ENCODE data around the gene BPIFB1.

The BPIFB1 gene

GRCh38 chr20:33296206-33296605, 13.2 kb downstream of the BPIFB1 start:
- DNase-seq (ENCODE audit: insufficient read length, low spot score) (no peak), FAIRE-seq (no peak)
- TF ChIP-seq, protein P1, sequence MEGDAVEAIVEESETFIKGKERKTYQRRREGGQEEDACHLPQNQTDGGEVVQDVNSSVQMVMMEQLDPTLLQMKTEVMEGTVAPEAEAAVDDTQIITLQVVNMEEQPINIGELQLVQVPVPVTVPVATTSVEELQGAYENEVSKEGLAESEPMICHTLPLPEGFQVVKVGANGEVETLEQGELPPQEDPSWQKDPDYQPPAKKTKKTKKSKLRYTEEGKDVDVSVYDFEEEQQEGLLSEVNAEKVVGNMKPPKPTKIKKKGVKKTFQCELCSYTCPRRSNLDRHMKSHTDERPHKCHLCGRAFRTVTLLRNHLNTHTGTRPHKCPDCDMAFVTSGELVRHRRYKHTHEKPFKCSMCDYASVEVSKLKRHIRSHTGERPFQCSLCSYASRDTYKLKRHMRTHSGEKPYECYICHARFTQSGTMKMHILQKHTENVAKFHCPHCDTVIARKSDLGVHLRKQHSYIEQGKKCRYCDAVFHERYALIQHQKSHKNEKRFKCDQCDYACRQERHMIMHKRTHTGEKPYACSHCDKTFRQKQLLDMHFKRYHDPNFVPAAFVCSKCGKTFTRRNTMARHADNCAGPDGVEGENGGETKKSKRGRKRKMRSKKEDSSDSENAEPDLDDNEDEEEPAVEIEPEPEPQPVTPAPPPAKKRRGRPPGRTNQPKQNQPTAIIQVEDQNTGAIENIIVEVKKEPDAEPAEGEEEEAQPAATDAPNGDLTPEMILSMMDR (IDR thresholded peaks at IDR 0.05; ENCODE audit: insufficient read depth, missing control alignments) = no peak

- DNase-seq (ENCODE audit: insufficient read length, low spot score) (no peak), FAIRE-seq (no peak)
- TF ChIP-seq, protein P1 (IDR thresholded peaks at IDR 0.05; ENCODE audit: insufficient read depth, missing control alignments) = no peak
Measured at GRCh38 chr20:33298391-33298790, 15.4 kb downstream of the BPIFB1 start.

DNA sequence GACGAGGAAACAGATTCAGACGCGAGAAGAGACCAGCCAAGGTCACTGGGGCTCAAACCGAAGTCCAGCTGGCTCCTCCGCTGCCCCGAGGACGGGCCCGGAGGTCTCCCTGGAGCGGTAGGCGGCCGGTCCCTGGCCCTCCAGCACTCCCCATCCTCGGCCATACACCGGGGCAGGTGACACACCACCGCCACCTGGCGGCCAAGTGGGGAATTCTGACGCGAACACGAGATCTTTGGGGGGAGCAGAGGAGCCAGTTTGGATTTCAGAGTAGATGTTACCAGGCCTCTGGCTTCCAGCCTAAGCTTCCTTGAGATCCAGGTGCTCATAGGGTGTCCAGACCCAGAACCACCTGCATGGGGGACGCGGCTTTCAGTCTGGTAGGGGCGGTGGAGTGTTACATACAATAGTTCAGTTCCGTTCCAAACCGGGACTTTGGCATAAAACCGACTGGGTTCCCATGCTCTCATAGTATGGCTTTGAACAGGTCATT, 16.1 kb downstream of the BPIFB1 start:
- FAIRE-seq (no peak), DNase-seq (ENCODE audit: insufficient read length, low spot score) (peak; percentile 77)

DNA sequence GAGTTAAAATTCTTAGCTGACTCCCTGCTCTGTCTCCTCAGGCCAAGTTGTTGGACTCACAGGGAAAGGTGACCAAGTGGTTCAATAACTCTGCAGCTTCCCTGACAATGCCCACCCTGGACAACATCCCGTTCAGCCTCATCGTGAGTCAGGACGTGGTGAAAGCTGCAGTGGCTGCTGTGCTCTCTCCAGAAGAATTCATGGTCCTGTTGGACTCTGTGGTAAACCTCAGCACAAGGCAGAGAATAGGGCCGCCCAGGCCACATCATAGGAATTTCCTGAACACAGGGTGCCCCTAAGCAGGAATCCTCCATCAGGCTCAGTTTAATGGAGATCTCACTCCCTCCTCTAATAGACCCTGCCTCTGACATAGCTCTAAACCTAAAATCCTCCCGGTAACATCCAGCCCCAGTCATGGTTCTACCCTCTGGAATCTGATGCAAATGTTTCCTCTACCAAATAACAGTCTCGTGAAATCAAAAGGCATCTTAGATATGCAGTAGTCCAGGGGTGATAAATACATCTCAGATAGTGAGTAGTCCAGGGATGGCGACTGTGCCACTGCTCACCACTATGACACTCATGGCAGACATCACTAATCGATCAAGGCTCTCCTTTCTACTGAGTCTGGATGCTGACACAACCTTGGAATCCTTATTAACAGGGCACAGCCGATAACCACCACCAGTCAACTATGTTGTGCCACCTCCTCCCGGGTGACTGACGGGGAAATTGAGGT, 18.3 kb downstream of the BPIFB1 start:
- no peak for FAIRE-seq
- DNase-seq (ENCODE audit: insufficient read length, low spot score) = no peak
- TF ChIP-seq, protein P1 (IDR thresholded peaks at IDR 0.05; ENCODE audit: insufficient read depth, missing control alignments) = no peak

More for the DNA sequence above, 16.1 kb downstream of the BPIFB1 start:
- TF ChIP-seq, protein P1 (IDR thresholded peaks at IDR 0.05; ENCODE audit: insufficient read depth, missing control alignments) = peak; percentile 84

GRCh38 chr20:33303595-33303994, 20.6 kb downstream of the BPIFB1 start:
- DNase-seq (ENCODE audit: insufficient read length, low spot score) (no peak), FAIRE-seq (no peak)
- TF ChIP-seq, protein P1 (IDR thresholded peaks at IDR 0.05; ENCODE audit: insufficient read depth, missing control alignments) = no peak

GRCh38 chr20:33304046-33304445, 21.0 kb downstream of the BPIFB1 start:
- TF ChIP-seq, protein P1 (IDR thresholded peaks at IDR 0.05; ENCODE audit: insufficient read depth, missing control alignments) = no peak
- FAIRE-seq (no peak), DNase-seq (ENCODE audit: insufficient read length, low spot score) (no peak)

DNA sequence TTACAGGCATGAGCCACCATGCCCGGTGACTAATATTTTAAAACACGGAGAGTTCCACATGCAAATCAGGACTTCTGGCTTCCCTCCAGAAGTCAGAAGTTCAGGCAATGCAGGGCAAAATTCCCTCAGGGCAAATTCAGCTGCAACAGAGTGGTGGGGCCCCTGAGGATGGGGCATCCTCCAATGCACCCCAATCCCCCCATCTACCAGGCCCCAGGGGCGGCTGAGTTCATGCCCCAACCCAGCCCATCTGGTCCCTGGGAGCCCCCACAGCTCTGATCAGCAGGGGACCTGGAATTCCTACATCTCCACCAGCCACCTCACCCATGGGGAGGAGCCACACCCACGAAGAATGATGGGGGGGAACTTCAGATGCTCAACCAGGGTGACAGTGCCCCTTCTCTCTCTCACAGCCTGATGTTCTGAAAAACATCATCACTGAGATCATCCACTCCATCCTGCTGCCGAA, 22.6 kb downstream of the BPIFB1 start:
- FAIRE-seq (no peak), DNase-seq (ENCODE audit: insufficient read length, low spot score) (no peak)
- TF ChIP-seq, protein P1 (IDR thresholded peaks at IDR 0.05; ENCODE audit: insufficient read depth, missing control alignments) = no peak

All from D721Med (cell line).